Osteocyte (in vitro differentiated cells): ENCODE measurements around the gene ZNHIT2. TPM values are rescaled to one million over a fixed set of nuclear protein-coding genes. Genes with fewer than 3 reads are reported as not detected.

Experiments
- DNase-seq: peaks from one replicate; pipeline ENCODE4 v3.0.0; 2021; ENCODE audit warnings: mixed read lengths; ENCODE audit not compliant: unreplicated experiment; ENCODE audit errors: extremely low spot score
- H3K27ac Mint-ChIP-seq: one replicate; pipeline ENCODE4 v1.8.0; 2021; ENCODE audit warnings: mild to moderate bottlenecking, mixed read lengths; ENCODE audit not compliant: unreplicated experiment
- H3K27me3 Mint-ChIP-seq: one replicate; pipeline ENCODE4 v1.8.0; 2021; ENCODE audit warnings: mixed read lengths; ENCODE audit not compliant: unreplicated experiment
- H3K36me3 Mint-ChIP-seq: one replicate; pipeline ENCODE4 v1.8.0; 2021; ENCODE audit warnings: mixed read lengths; ENCODE audit not compliant: unreplicated experiment
- H3K4me1 Mint-ChIP-seq: one replicate; pipeline ENCODE4 v1.8.0; 2021; ENCODE audit warnings: mixed read lengths; ENCODE audit not compliant: unreplicated experiment
- H3K4me3 Mint-ChIP-seq: one replicate; pipeline ENCODE4 v1.8.0; 2021; ENCODE audit warnings: mild to moderate bottlenecking, moderate library complexity, mixed read lengths; ENCODE audit not compliant: unreplicated experiment
- H3K9me3 Mint-ChIP-seq: one replicate; pipeline ENCODE4 v1.8.0; 2021; ENCODE audit warnings: mixed read lengths; ENCODE audit not compliant: unreplicated experiment
- CTCF ChIP-seq: fragments of 200-600 bp; sonication (generic); IDR thresholded peaks from 2 replicates; pipeline ENCODE4 v1.5.0; 2021; ENCODE audit warnings: antibody characterized with exemption, mild to moderate bottlenecking, moderate library complexity
- total RNA-seq: library from RNA; stranded (reverse); gene quantifications from 2 replicates; pipeline ENCODE4 v1.2.1, GENCODE V29; 2021

Gene ZNHIT2
- total RNA-seq, 1 donor from 2014 or later, result 9.0 TPM

GRCh38 chr11:65147352-65148075, 30.0 kb upstream of the ZNHIT2 start:
- Mint-ChIP-seq H3K27me3 (peaks cover 25% of the 10 kb centered on the region), H3K27ac (no peak overlapping the region), H3K4me1 (peaks cover 16% of the 10 kb centered on the region), H3K36me3 (no peaks in the 10 kb centered on the region), H3K4me3 (no peak overlapping the region), H3K9me3 (no peaks in the 10 kb centered on the region)
- no peak for DNase-seq
- no peak for TF ChIP-seq CTCF

DNA sequence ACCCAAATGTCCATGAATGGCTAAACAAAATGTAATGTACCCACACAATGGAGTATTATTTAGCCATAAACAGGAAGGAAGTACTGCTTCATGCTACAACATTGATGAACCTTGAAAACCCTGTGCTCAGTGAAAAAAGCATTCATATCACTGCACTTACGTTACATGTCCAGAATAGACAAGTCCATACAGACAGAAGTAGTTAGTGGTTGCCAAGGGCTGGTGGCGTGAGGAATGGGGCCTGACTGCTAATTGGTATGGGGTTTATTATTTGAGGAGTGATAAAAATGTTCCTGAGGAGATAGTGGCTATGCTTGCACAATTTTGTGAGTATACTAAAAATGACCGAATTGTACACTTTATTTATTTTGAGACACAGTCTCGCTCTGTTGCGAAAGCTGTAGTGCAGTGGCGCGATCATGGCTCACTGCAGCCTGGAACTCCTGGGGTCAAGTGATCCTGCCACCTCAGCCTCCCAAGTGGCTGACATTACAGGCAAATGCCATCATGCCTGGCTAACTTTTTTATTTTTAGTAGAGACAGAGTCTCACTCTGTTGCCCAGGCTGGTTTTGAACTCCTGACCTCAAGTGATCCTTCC, 24.5 kb upstream of the ZNHIT2 start:
- H3K27me3 Mint-ChIP-seq, result peaks cover 54% of the 10 kb centered on the region
- H3K27ac Mint-ChIP-seq, result no peak overlapping the region
- no peaks in the 10 kb centered on the region for H3K36me3 Mint-ChIP-seq
- no peaks in the 10 kb centered on the region for H3K4me1 Mint-ChIP-seq
- DNase-seq, result no peak
- H3K9me3 Mint-ChIP-seq, result no peaks in the 10 kb centered on the region
- TF ChIP-seq CTCF, result no peak
- no peak overlapping the region for H3K4me3 Mint-ChIP-seq

DNA sequence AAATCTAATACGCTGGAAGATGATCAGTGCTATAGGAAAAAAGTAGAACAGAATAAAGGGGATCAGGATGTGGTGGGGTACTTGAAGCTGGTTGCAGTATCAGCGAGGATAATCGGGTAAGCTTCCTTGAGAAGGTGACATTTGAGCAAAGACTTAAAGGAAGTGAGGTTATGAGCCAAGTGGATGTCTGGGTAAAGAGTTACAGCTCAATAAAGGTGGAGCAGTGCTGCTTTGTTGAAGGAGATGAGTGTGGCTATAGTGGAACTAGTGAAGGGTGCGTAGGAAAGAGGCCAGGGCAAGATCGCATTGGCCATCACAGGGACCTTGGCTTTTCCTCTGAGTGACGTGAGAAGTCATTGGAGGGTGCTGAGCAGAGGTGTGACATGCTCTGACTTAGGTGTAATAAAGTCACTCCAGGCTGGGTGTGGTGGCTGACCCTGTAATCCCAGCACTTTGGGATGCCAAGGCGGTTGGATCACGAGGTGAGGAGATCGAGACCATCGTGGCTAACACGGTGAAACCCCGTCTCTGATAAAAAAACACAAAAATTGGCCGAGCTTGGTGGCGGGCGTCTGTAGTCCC, 19.1 kb upstream of the ZNHIT2 start:
- no peak for DNase-seq
- Mint-ChIP-seq H3K27me3 (peaks cover 20% of the 10 kb centered on the region), H3K4me1 (peaks cover 24% of the 10 kb centered on the region), H3K27ac (no peak overlapping the region), H3K36me3 (no peaks in the 10 kb centered on the region), H3K4me3 (peak overlapping the region; percentile 40), H3K9me3 (no peaks in the 10 kb centered on the region)
- TF ChIP-seq CTCF, result no peak

GRCh38 chr11:65135633-65136145, 18.2 kb upstream of the ZNHIT2 start:
- TF ChIP-seq CTCF, result no peak
- peak overlapping the region; percentile 97 for H3K4me3 Mint-ChIP-seq
- no peaks in the 10 kb centered on the region for H3K9me3 Mint-ChIP-seq
- peaks cover 5% of the 10 kb centered on the region for H3K36me3 Mint-ChIP-seq
- H3K27me3 Mint-ChIP-seq, result peaks cover 12% of the 10 kb centered on the region
- H3K4me1 Mint-ChIP-seq, result peaks cover 24% of the 10 kb centered on the region
- H3K27ac Mint-ChIP-seq, result peak overlapping the region; percentile 100
- no peak for DNase-seq
